Stimulated activated naive CD8-positive, alpha-beta T cell treated with anti-CD3 and anti-CD28 coated beads, Interleukin-15, Interleukin-2, amounts not matched to agents 100 U/mL and 50 U/mL, for 24 hours (primary cell): ENCODE results near the gene GSTA2.
"Not testable (repeated sequence)": the region's sequence is repeated elsewhere in the genome, so short reads cannot be mapped to it uniquely, and the experiment has no call there.

Source experiments
- ATAC-seq: fragments of 150-1000 bp; cut with Tn5 transposase; one replicate; pipeline ENCODE4 v1.10.0; 2021
- DNase-seq: peaks from one replicate; pipeline ENCODE4 v3.0.0; 2021

The GSTA2 gene

DNA sequence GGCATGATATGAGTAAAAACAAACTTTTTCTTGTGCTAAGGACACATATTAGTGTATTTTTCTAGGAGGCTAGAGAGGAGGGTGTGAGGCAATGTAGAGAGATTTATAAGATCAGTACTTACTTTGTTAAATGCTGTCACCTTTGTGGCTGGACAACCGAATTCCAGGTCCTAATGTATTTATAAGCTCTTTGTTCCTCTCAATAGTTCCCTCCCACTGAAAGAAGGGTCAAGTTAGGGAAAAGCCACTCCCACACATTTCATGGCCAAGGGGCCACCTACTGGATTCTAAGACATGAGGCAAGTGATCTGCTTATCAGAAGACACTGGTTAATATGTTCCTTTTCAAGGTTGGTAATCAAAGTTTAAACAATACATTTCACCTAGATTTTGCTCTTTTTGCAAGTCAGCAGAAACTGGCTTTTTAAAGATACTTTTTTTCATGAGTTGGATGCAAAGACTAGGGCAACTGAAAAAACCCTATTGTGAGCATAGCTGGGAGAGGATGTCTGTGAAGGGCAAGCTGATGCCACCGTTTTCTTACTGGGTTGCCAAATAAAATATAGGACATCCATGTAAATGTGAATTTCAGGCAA is at the start of gene GSTA2:
Gene GSTA2 (minus strand): TSS at position 154 of the 595 bp plus-strand sequence. CDS start 5,528 bp downstream, outside the sequence.
- DNase-seq, ATAC-seq: not testable (repeated sequence)

- DNase-seq, ATAC-seq: not testable (repeated sequence)
Measured at GRCh38 chr6:52809777-52810176, 46.5 kb upstream of the GSTA2 start.

DNA sequence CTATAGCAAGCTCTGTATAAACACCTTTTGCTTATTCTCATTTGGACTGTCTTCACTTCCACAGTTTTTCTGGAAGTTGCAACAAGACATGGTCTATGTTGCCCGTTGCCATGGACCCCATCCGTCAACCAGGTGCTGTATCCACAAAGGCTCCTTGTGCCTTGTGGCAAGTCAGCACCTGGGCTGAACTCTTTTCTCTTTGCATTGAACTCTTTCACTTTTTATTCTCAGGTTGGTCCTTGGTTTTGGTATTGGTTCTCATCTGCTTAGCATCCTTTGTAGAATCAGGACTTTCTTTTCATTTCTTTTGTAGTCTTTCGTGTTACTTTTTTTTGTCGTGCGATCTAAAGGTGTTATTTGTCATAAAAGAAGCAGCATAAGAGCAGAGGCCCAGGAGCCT is 45.4 kb upstream of the GSTA2 start:
- no peak for DNase-seq

DNA sequence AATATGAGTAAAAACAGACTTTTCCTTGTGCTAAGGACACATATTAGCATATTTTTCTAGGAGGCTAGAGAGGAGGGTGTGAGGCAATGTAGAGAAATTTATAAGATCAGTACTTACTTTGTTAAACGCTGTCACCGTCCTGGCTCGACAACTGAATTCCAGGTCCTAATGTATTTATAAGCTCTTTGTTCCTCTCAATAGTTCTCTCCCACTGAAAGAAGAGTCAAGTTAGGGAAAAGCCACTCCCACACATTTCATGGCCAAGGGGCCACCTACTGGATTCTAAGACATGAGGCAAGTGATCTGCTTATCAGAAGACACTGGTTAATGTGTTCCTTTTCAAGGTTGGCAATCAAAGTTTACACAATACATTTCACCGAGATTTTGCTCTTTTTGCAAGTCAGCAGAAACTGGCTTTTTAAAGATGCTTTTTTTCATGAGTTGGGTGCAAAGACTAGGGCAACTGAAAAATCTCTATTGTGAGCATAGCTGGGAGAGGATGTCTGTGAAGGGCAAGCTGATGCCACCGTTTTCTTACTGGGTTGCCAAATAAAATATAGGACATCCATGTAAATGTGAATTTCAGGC is 40.5 kb upstream of the GSTA2 start, which contains the start of gene GSTA1:
Gene GSTA1 (minus strand): TSS at position 149 of the 588 bp plus-strand sequence. CDS start 4,549 bp downstream, outside the sequence.
- not testable (repeated sequence) for ATAC-seq

More for the DNA sequence above, 45.4 kb upstream of the GSTA2 start:
- no peak for ATAC-seq

GRCh38 chr6:52802806-52803205 is 39.5 kb upstream of the GSTA2 start:
- DNase-seq, result no peak
- ATAC-seq, result no peak

More for the DNA sequence above, 40.5 kb upstream of the GSTA2 start, which contains the start of gene GSTA1:
- not testable (repeated sequence) for DNase-seq

GRCh38 chr6:52801188-52801841 is 38.0 kb upstream of the GSTA2 start:
- no peak for DNase-seq
- no peak for ATAC-seq

DNA sequence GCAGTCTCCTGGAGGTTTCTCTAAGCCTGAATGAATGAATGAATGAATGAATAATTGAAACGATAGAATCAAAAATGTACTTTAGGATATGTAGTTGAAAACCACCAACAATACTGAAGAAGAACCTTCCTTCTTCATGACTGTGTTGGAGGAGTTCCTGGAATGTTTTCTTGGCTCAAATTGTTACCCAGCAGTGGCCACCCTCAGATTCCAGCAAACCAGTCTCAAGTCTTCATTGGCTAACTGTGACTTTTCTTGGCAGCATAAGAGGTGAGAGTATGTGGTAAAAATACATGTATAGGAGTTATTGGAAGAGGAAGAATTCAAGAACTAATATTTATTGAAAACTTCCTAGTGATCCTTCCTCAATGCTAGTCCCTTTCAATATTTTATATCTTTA is 36.0 kb upstream of the GSTA2 start:
- ATAC-seq, result not testable (repeated sequence)

GRCh38 chr6:52794366-52794765 is 31.1 kb upstream of the GSTA2 start:
- not testable (repeated sequence) for ATAC-seq, DNase-seq

More for the DNA sequence above, 36.0 kb upstream of the GSTA2 start:
- not testable (repeated sequence) for DNase-seq

DNA sequence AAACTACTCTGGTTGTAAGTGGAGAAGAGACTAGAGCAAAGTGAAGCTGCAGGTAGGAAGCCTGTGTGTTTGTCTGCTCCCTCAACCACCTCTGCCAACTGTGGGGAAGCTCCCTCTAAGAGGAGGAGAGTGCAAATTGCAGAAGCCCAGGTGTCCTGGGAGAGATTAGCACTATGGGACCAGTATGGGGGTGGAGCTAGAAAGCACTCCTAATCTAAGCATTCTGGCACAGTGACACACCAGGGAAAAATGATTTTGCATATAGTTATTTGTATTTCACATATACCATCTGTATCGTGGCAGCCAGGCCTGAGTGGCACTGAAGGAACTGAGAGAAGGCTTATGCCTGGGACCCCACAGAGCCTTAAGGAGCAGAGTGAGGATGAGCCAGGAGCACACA is 27.6 kb upstream of the GSTA2 start:
- DNase-seq (no peak), ATAC-seq (no peak)

DNA sequence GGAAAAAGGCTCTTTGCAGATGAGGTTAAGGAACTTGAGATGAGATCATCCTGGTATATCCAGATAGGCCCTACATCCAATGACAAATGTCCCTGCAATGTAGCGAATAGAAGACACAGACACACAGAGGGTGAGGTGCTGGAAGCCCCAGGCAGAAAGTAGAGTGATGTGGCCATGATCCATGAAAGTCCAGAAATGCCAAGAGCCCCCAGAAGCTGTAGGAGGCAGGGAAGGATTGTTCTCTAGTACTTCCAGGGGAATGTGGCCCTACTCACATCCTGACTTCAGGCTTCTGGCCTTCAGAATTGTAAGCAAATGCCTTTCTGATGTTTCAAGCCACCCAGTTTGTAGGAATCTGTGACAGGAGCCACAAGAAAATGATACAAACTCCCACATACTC is 26.4 kb upstream of the GSTA2 start:
- DNase-seq, ATAC-seq: not testable (repeated sequence)

- ATAC-seq (no peak), DNase-seq (no peak)
Measured at GRCh38 chr6:52788478-52788877, 25.2 kb upstream of the GSTA2 start.

DNA sequence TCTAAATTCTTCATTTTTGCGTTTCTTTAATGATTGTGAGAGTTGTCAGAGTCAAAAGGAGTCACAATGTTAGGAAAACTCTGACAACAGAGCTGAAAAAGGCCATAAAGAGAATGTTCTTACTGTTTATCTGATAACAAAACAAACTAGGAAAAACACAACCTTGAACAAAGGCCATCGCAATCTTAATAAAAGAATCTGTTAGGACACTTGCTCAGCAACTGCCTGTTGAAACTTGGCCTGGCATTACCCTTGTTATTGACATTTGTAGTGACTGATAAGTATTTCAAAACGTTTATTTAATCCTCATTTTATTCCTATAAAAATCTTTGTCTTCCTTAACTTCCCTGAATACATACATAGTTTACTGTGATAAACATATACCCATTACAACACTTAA is 24.6 kb upstream of the GSTA2 start:
- DNase-seq, result no peak
- ATAC-seq, result no peak

GRCh38 chr6:52786249-52786956 is 23.1 kb upstream of the GSTA2 start:
- DNase-seq, result no peak
- no peak for ATAC-seq

GRCh38 chr6:52782696-52783274 is 19.5 kb upstream of the GSTA2 start:
- ATAC-seq, DNase-seq: not testable (repeated sequence)

DNA sequence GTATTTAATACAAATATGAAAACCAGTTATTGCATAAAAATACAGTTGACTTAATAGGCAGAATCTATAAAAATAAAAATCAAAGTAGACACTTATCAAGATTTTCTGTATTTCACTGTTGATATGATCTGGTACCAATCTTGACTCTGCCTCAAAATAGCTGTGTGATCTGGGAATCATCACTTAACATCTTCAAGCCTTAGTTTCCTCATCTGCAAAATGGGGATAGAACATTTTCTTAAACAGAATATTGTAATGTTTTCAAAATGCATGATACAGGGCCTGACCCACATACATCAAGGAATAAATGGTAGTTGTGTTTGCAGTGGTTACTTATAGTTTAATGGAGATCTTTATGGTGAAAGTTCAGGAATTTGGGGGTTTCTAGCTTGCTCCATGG is 18.9 kb upstream of the GSTA2 start:
- not testable (repeated sequence) for ATAC-seq, DNase-seq

DNA sequence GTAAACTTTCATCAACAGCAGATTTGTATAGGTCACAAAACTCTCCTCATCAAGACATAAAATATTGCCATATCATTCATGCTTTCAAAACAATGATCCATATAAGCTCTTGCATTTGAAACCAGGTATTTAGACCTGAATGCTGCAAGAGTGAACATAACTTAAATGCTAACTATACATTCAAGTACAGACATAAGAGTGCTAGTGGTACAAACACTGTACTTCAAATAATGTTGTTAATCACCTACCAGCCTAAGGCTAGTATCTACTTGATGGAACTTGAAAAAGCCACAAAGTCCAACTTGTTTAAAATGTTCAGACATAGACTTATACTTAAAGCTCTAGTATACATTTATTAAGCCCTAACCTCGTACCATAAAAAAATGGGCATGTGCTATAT is 16.0 kb upstream of the GSTA2 start:
- DNase-seq, result no peak
- no peak for ATAC-seq

DNA sequence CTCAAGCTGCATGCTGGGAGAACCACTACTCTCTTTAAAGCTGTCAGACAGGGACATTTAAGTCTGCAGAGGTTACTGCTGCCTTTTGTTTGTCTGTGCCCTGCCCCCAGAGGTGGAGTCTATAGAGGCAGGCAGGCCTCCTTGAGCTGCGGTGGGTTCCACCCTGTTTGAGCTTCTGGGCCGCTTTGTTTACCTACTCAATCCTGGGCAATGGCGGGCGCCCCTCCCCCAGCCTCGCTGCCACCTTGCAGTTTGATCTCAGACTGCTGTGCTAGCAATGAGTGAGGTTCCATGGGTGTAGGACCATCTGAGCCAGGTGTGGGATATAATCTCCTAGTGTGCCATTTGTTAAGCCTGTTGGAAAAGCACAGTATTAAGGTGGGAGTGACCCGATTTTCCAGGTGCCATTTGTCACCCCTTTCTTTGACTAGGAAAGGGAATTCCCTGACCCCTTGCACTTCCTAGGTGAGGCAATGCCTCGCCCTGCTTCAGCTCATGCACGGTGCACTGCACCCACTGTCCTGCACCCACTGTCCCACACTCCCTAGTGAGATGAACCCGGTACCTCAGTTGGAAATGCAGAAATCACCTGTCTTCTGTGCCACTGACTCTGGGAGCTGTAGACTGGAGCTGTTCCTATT is 13.6 kb upstream of the GSTA2 start:
- DNase-seq, ATAC-seq: not testable (repeated sequence)

GRCh38 chr6:52769399-52769798 is 6.1 kb upstream of the GSTA2 start:
- not testable (repeated sequence) for DNase-seq, ATAC-seq

- ATAC-seq, DNase-seq: not testable (repeated sequence)
Measured at GRCh38 chr6:52767658-52768057, 4.4 kb upstream of the GSTA2 start.

DNA sequence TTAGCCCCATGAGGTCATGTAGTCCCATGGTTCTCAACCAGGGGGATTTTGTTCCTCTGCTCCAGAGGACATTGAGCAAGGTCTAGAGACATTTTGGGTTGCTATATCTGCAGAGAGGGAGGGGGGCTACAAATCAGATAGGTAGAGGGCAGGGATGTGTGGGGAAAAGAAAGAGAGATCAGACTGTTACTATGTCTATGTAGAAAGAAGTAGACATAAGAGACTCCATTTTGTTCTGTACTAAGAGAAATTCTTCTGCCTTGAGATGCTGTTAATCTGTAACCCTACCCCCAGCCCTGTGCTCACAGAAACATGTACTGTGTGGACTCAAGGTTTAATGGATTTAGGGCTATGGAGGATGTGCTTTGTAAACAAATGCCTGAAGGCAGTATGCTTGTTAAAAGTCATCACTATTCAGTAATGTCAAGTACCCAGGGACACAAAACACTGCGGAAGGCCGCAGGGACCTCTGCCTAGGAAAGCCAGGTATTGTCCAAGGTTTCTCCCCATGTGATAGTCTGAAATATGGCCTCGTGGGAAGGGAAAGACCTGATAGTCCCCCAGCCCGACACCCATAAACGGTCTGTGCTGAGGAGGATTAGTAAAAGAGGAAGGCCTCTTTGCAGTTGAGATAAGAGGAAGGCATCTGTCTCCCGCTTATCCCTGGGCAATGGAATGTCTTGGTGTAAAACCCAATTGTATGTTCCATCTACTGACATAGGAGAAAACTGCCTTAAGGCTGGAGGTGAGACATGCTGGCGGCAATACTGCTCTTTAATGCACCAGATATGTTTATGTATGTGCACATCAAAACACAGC is 1.4 kb downstream of the GSTA2 start:
- DNase-seq, ATAC-seq: not testable (repeated sequence)
